ENCODE data around the gene LRBA.

LRBA gene

DNA sequence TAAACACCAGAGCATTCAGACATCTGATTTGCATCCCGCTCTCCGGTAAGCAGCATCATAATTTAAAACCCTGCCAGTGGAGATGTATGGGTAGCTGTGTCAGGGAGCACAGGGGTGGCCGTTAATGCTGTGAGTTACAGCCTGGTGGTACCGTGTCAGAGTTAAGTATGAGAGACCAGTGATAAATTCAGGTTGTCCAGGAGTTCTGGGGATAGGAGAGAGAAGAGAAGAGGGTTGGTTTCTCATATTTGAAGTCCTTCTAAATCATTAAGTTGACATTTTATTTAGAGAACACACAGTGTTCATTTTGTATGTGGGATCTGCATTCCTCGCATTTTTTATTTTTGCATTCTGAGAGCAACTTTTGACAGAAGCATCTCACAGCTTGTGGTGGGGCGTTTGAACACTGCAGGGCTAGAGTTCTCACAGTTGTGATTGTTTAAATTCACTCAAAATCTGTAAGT, 779.2 kb downstream of the LRBA start:
- no peak overlapping the region for H3K9ac ChIP-seq (ENCODE audit: low read length)
- H3K27me3 ChIP-seq (ENCODE audit: control insufficient read depth, insufficient read depth, low read length): no peaks in the 10 kb centered on the region
- no peaks in the 10 kb centered on the region for H3K9me3 ChIP-seq (ENCODE audit: control insufficient read depth, low read depth, low read length)
- no peak overlapping the region for H3K27ac ChIP-seq (ENCODE audit: low read length)
- H3K36me3 ChIP-seq (ENCODE audit: control insufficient read depth, low read depth, low read length): no peaks in the 10 kb centered on the region
- H3K4me3 ChIP-seq (ENCODE audit: low read length): no peak overlapping the region
- peaks cover 10% of the 10 kb centered on the region for H3K4me1 ChIP-seq (ENCODE audit: control insufficient read depth, low read depth, low read length)

DNA sequence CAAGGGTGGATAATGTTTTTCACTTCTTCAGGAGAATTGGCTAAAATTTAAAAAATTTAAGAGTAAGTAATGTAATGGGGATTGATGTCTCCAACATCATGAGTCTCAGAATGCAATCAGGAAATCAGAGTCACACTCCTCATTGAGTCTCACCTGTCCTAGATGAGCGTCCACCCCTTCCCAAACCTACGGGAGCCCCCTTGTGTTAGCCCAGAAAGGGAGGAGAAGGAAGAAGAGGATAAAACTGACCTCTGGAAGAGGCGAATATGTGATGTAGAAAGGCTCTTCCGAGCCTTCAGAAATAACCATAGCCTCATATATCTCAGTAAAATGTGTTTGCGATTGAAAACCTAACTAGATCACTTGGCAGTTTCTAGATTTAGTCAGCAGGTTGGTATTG, 779.8 kb downstream of the LRBA start:
- H3K27me3 ChIP-seq (ENCODE audit: control insufficient read depth, insufficient read depth, low read length): no peaks in the 10 kb centered on the region
- H3K36me3 ChIP-seq (ENCODE audit: control insufficient read depth, low read depth, low read length): no peaks in the 10 kb centered on the region
- H3K4me1 ChIP-seq (ENCODE audit: control insufficient read depth, low read depth, low read length): peaks cover 12% of the 10 kb centered on the region
- H3K9ac ChIP-seq (ENCODE audit: low read length): no peak overlapping the region
- H3K4me3 ChIP-seq (ENCODE audit: low read length): no peak overlapping the region
- no peak overlapping the region for H3K27ac ChIP-seq (ENCODE audit: low read length)
- no peaks in the 10 kb centered on the region for H3K9me3 ChIP-seq (ENCODE audit: control insufficient read depth, low read depth, low read length)

- H3K4me3 ChIP-seq (ENCODE audit: low read length): no peak overlapping the region
- H3K4me1 ChIP-seq (ENCODE audit: control insufficient read depth, low read depth, low read length): peaks cover 22% of the 10 kb centered on the region
Measured at GRCh38 chr4:150234246-150234645, 780.8 kb downstream of the LRBA start.

GRCh38 chr4:150232029-150232428, 783.1 kb downstream of the LRBA start:
- H3K27me3 ChIP-seq (ENCODE audit: control insufficient read depth, insufficient read depth, low read length): no peaks in the 10 kb centered on the region
- H3K9me3 ChIP-seq (ENCODE audit: control insufficient read depth, low read depth, low read length): no peaks in the 10 kb centered on the region
- no peaks in the 10 kb centered on the region for H3K36me3 ChIP-seq (ENCODE audit: control insufficient read depth, low read depth, low read length)
- no peak overlapping the region for H3K4me3 ChIP-seq (ENCODE audit: low read length)
- no peak overlapping the region for H3K9ac ChIP-seq (ENCODE audit: low read length)
- H3K4me1 ChIP-seq (ENCODE audit: control insufficient read depth, low read depth, low read length): peaks cover 22% of the 10 kb centered on the region
- no peak overlapping the region for H3K27ac ChIP-seq (ENCODE audit: low read length)

More at GRCh38 chr4:150234246-150234645, 780.8 kb downstream of the LRBA start:
- H3K36me3 ChIP-seq (ENCODE audit: control insufficient read depth, low read depth, low read length): no peaks in the 10 kb centered on the region
- H3K9me3 ChIP-seq (ENCODE audit: control insufficient read depth, low read depth, low read length): no peaks in the 10 kb centered on the region
- no peak overlapping the region for H3K9ac ChIP-seq (ENCODE audit: low read length)
- no peak overlapping the region for H3K27ac ChIP-seq (ENCODE audit: low read length)
- no peaks in the 10 kb centered on the region for H3K27me3 ChIP-seq (ENCODE audit: control insufficient read depth, insufficient read depth, low read length)

- no peaks in the 10 kb centered on the region for H3K36me3 ChIP-seq (ENCODE audit: control insufficient read depth, low read depth, low read length)
- no peak overlapping the region for H3K27ac ChIP-seq (ENCODE audit: low read length)
- H3K9ac ChIP-seq (ENCODE audit: low read length): no peak overlapping the region
- no peaks in the 10 kb centered on the region for H3K27me3 ChIP-seq (ENCODE audit: control insufficient read depth, insufficient read depth, low read length)
- peaks cover 19% of the 10 kb centered on the region for H3K4me1 ChIP-seq (ENCODE audit: control insufficient read depth, low read depth, low read length)
- no peak overlapping the region for H3K4me3 ChIP-seq (ENCODE audit: low read length)
- H3K9me3 ChIP-seq (ENCODE audit: control insufficient read depth, low read depth, low read length): no peaks in the 10 kb centered on the region
Measured at GRCh38 chr4:150231107-150231770, 783.8 kb downstream of the LRBA start.

- Histone ChIP-seq H3K4me3 (ENCODE audit: low read length) (no peak overlapping the region), H3K4me1 (ENCODE audit: control insufficient read depth, low read depth, low read length) (peaks cover 13% of the 10 kb centered on the region), H3K27ac (ENCODE audit: low read length) (no peak overlapping the region), H3K27me3 (ENCODE audit: control insufficient read depth, insufficient read depth, low read length) (no peaks in the 10 kb centered on the region), H3K9ac (ENCODE audit: low read length) (no peak overlapping the region), H3K36me3 (ENCODE audit: control insufficient read depth, low read depth, low read length) (no peaks in the 10 kb centered on the region), H3K9me3 (ENCODE audit: control insufficient read depth, low read depth, low read length) (no peaks in the 10 kb centered on the region)
Measured at GRCh38 chr4:150230561-150230960, 784.5 kb downstream of the LRBA start.

DNA sequence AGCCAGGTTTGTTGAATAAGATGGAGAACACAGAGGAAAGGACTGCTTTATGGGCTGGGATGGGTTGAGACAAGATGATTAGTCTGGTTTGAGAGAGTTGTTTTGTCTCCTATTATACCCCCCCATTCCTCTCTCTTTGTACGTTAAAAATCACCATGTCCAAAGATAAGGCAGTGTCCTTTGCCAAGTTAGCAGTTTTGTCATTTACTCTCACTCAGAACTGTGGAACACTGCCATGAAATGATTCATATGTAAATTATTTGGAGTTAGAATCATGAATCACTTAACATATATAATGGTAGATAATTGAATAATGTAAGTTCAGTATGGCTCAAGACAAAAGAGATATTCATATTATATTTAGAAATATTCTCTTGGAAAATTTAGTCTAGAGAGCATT, 785.6 kb downstream of the LRBA start:
- Histone ChIP-seq H3K9ac (ENCODE audit: low read length) (no peak overlapping the region), H3K4me3 (ENCODE audit: low read length) (no peak overlapping the region), H3K36me3 (ENCODE audit: control insufficient read depth, low read depth, low read length) (no peaks in the 10 kb centered on the region), H3K4me1 (ENCODE audit: control insufficient read depth, low read depth, low read length) (peaks cover 18% of the 10 kb centered on the region), H3K27me3 (ENCODE audit: control insufficient read depth, insufficient read depth, low read length) (no peaks in the 10 kb centered on the region), H3K27ac (ENCODE audit: low read length) (no peak overlapping the region), H3K9me3 (ENCODE audit: control insufficient read depth, low read depth, low read length) (no peaks in the 10 kb centered on the region)

DNA sequence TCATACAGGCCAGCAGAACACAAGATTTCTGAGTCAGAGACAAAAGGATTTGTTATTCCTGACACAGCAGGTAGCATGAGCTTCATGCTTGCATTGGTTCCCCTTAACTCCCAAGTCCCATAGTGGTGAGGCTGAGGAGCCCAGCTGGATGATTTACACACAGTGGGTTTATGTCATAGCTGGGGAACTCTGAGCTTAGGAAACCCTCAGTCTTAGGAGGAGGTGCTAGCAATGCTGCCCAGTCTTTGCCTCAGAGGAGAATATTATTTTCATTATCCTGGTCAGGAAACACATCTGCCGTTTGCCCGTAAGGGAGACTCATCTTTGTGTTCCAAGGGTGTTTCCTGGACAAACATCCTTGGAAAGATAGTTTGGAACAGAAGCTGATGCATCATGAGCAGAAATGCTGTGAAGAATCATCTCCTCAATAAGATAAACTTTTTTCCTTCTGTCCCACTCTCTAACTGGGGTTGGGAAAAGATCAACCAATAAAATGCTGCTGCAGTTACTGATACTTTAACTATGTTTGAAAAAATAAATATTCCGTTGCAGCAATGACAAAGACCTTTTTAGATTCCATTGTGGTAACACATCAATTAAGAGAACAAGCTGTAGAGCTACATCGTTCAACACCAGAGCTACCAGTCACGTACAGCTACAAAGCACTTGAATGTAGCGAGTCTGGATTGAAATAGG, 790.0 kb downstream of the LRBA start:
- Histone ChIP-seq H3K36me3 (ENCODE audit: control insufficient read depth, low read depth, low read length) (no peaks in the 10 kb centered on the region), H3K27ac (ENCODE audit: low read length) (no peak overlapping the region), H3K9ac (ENCODE audit: low read length) (no peak overlapping the region)

GRCh38 chr4:150219841-150220240, 795.2 kb downstream of the LRBA start:
- H3K27me3 ChIP-seq (ENCODE audit: control insufficient read depth, insufficient read depth, low read length): no peaks in the 10 kb centered on the region
- peaks cover 14% of the 10 kb centered on the region for H3K4me1 ChIP-seq (ENCODE audit: control insufficient read depth, low read depth, low read length)
- no peaks in the 10 kb centered on the region for H3K9me3 ChIP-seq (ENCODE audit: control insufficient read depth, low read depth, low read length)
- no peaks in the 10 kb centered on the region for H3K36me3 ChIP-seq (ENCODE audit: control insufficient read depth, low read depth, low read length)
- H3K27ac ChIP-seq (ENCODE audit: low read length): no peak overlapping the region
- H3K9ac ChIP-seq (ENCODE audit: low read length): no peak overlapping the region
- H3K4me3 ChIP-seq (ENCODE audit: low read length): no peak overlapping the region

More for the DNA sequence above, 790.0 kb downstream of the LRBA start:
- H3K4me1 ChIP-seq (ENCODE audit: control insufficient read depth, low read depth, low read length): peaks cover 16% of the 10 kb centered on the region
- no peaks in the 10 kb centered on the region for H3K9me3 ChIP-seq (ENCODE audit: control insufficient read depth, low read depth, low read length)
- H3K27me3 ChIP-seq (ENCODE audit: control insufficient read depth, insufficient read depth, low read length): no peaks in the 10 kb centered on the region
- no peak overlapping the region for H3K4me3 ChIP-seq (ENCODE audit: low read length)

DNA sequence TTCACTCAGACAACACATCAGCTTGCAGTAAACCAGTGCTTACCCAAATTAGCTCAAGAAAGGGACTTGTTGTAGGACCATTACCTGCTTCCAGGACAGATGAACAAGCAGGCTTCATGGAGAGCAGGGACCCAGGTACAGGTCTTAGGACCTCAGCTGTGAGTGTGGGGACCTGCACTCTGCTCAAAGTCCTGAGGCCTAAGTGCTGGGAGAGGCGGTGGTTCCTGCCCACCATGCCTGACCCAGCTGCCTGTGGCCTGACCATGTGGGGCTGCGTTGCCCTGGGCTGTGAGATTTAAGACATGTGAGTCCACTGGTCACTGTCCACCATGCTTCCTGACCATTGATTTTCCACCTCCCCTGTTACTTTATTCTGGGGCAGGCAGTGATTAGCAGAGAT, 796.6 kb downstream of the LRBA start:
- Histone ChIP-seq H3K4me3 (ENCODE audit: low read length) (no peak overlapping the region), H3K36me3 (ENCODE audit: control insufficient read depth, low read depth, low read length) (no peaks in the 10 kb centered on the region), H3K9me3 (ENCODE audit: control insufficient read depth, low read depth, low read length) (no peaks in the 10 kb centered on the region), H3K27me3 (ENCODE audit: control insufficient read depth, insufficient read depth, low read length) (no peaks in the 10 kb centered on the region), H3K4me1 (ENCODE audit: control insufficient read depth, low read depth, low read length) (peaks cover 9% of the 10 kb centered on the region), H3K9ac (ENCODE audit: low read length) (no peak overlapping the region), H3K27ac (ENCODE audit: low read length) (no peak overlapping the region)

DNA sequence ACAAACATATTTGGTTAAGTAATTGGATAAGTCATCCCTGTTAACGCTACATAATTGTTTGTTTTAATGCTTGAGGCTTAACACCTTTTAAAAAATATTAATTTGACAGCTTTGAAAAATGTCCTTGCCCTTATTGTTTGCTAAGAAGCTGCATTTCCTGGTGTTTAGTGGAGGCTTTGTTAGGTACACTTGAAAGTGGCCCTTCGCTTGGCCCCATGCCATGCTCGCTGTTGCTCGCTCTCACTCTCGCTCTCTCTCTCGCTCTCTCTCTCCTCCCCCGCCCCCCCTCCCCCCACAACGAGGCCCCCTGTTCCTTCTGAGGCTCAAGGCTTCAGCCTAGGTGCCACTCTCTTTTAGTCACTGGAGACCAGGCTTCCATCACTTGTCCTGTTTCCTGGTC, 797.3 kb downstream of the LRBA start:
- no peaks in the 10 kb centered on the region for H3K27me3 ChIP-seq (ENCODE audit: control insufficient read depth, insufficient read depth, low read length)
- no peaks in the 10 kb centered on the region for H3K36me3 ChIP-seq (ENCODE audit: control insufficient read depth, low read depth, low read length)
- peaks cover 9% of the 10 kb centered on the region for H3K4me1 ChIP-seq (ENCODE audit: control insufficient read depth, low read depth, low read length)
- no peak overlapping the region for H3K9ac ChIP-seq (ENCODE audit: low read length)
- no peaks in the 10 kb centered on the region for H3K9me3 ChIP-seq (ENCODE audit: control insufficient read depth, low read depth, low read length)
- no peak overlapping the region for H3K4me3 ChIP-seq (ENCODE audit: low read length)
- no peak overlapping the region for H3K27ac ChIP-seq (ENCODE audit: low read length)

DNA sequence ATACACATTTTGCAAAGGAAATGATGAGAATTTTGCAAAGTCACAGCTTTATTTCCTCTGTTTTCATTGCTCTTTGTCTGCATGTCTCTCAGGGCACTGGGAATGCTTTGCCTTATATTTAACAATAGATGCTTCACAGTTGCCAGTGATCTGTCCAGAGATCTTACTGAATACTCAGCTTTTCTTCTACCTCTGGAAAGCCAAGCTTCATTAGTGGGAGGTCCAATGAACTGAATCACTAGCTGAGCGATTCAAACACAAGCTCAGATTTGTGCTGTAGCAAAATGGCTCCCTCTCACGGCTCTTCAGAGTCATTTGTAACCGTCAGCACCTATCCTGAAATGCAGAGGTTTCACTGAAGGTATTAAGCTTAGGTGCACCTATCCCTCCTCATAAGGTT, 797.9 kb downstream of the LRBA start:
- no peaks in the 10 kb centered on the region for H3K36me3 ChIP-seq (ENCODE audit: control insufficient read depth, low read depth, low read length)
- H3K9ac ChIP-seq (ENCODE audit: low read length): no peak overlapping the region
- no peaks in the 10 kb centered on the region for H3K9me3 ChIP-seq (ENCODE audit: control insufficient read depth, low read depth, low read length)
- H3K27me3 ChIP-seq (ENCODE audit: control insufficient read depth, insufficient read depth, low read length): no peaks in the 10 kb centered on the region
- H3K4me1 ChIP-seq (ENCODE audit: control insufficient read depth, low read depth, low read length): peaks cover 9% of the 10 kb centered on the region
- no peak overlapping the region for H3K27ac ChIP-seq (ENCODE audit: low read length)
- no peak overlapping the region for H3K4me3 ChIP-seq (ENCODE audit: low read length)
